GM12872 (cell line): ENCODE results near the gene E2F8.

Experiments
- CTCF ChIP-seq: IDR thresholded peaks from 3 replicates; pipeline ENCODE4 v1.5.1; 2011; ENCODE audit warnings: low read depth, mild to moderate bottlenecking, low read length, moderate library complexity; ENCODE audit not compliant: insufficient read depth

Gene E2F8

GRCh38 chr11:19185516-19186052 lies 55.2 kb downstream of the E2F8 start:
- no peak for TF ChIP-seq CTCF

GRCh38 chr11:19185036-19185435 lies 55.7 kb downstream of the E2F8 start:
- no peak for TF ChIP-seq CTCF

GRCh38 chr11:19183646-19184045 lies 57.1 kb downstream of the E2F8 start:
- no peak for TF ChIP-seq CTCF

- TF ChIP-seq CTCF, result no peak
Measured at GRCh38 chr11:19181531-19182261, 59.0 kb downstream of the E2F8 start.

- no peak for TF ChIP-seq CTCF
Measured at GRCh38 chr11:19176629-19177186, 64.0 kb downstream of the E2F8 start.
